Loucy (cell line): ENCODE data around the gene GTF2H2C.

Experiments
- CTCF ChIP-seq: fragments of 200-600 bp; sonication (generic); conservative IDR thresholded peaks from 2 replicates; pipeline ENCODE4 v1.5.1; 2014; ENCODE audit warnings: mild to moderate bottlenecking, antibody characterized with exemption, low read length
- EZH2phosphoT487 ChIP-seq: fragments of 200-600 bp; IDR thresholded peaks from 2 replicates; pipeline ENCODE4 v1.6.1; 2018; ENCODE audit warnings: antibody characterized with exemption, mild to moderate bottlenecking, moderate library complexity, borderline replicate concordance

GRCh38 chr5:69519285-69519684 lies 40.7 kb upstream of the GTF2H2C start:
- TF ChIP-seq CTCF (no peak), EZH2phosphoT487 (no peak)
